Neural progenitor cell (in vitro differentiated cells): ENCODE measurements around the gene ADGRF5. TPM values are rescaled to one million over a fixed set of nuclear protein-coding genes. Genes with fewer than 3 reads are reported as not detected.

Source experiments
- DNase-seq: peaks from one replicate; pipeline ENCODE4 v3.0.0-alpha.2; 2016; ENCODE audit warnings: low spot score
- H2AFZ ChIP-seq: fragments of 200-600 bp; sonication (generic); replicated peaks from 2 replicates; pipeline ENCODE4 v1.6.1; 2016; ENCODE audit warnings: antibody characterized with exemption
- H3F3A ChIP-seq: fragments of 200-600 bp; sonication (generic); 2 replicates; pipeline ENCODE4 v1.6.1; 2016; ENCODE audit warnings: antibody characterized with exemption, low read depth
- H3K27ac ChIP-seq: fragments of 200-600 bp; sonication (generic); 2 replicates; pipeline ENCODE4 v1.5.1; 2016; ENCODE audit warnings: mild to moderate bottlenecking
- H3K27me3 ChIP-seq: fragments of 200-600 bp; sonication (generic); 2 replicates; pipeline ENCODE4 v1.6.1; 2016; ENCODE audit warnings: mild to moderate bottlenecking, moderate library complexity
- H3K36me3 ChIP-seq: fragments of 200-600 bp; sonication (generic); 2 replicates; pipeline ENCODE4 v1.5.1; 2016
- H3K4me1 ChIP-seq: fragments of 200-600 bp; sonication (generic); 2 replicates; pipeline ENCODE4 v1.6.1; 2016; ENCODE audit warnings: mixed run types
- H3K4me2 ChIP-seq: fragments of 200-600 bp; sonication (generic); 2 replicates; pipeline ENCODE4 v1.6.1; 2016
- H3K4me3 ChIP-seq: fragments of 200-600 bp; sonication (generic); 2 replicates; pipeline ENCODE4 v1.5.1; 2016
- H3K79me2 ChIP-seq: fragments of 200-600 bp; sonication (generic); 2 replicates; pipeline ENCODE4 v1.6.1; 2016; ENCODE audit warnings: low read depth
- H3K9ac ChIP-seq: fragments of 200-600 bp; sonication (generic); 2 replicates; pipeline ENCODE4 v1.6.1; 2016
- H3K9me3 ChIP-seq: fragments of 200-600 bp; sonication (generic); 2 replicates; pipeline ENCODE4 v1.5.1; 2016; ENCODE audit warnings: low read depth
- H4K20me1 ChIP-seq: fragments of 200-600 bp; sonication (generic); 2 replicates; pipeline ENCODE4 v1.6.1; 2016; ENCODE audit warnings: low read depth
- H3K27ac Mint-ChIP-seq: 3 replicates; pipeline ENCODE4 v1.8.0; 2021; ENCODE audit warnings: mixed read lengths
- H3K27me3 Mint-ChIP-seq: 2 replicates; pipeline ENCODE4 v1.8.0; 2022; ENCODE audit warnings: low read depth, mild to moderate bottlenecking, inconsistent platforms, moderate library complexity, mixed read lengths; ENCODE audit not compliant: insufficient read depth
- H3K36me3 Mint-ChIP-seq: 3 replicates; pipeline ENCODE4 v1.8.0; 2021; ENCODE audit warnings: mixed read lengths
- H3K4me1 Mint-ChIP-seq: 3 replicates; pipeline ENCODE4 v1.8.0; 2021; ENCODE audit warnings: mixed read lengths
- H3K4me3 Mint-ChIP-seq: 3 replicates; pipeline ENCODE4 v1.8.0; 2021; ENCODE audit warnings: mild to moderate bottlenecking, moderate library complexity, mixed read lengths
- H3K9me3 Mint-ChIP-seq: 3 replicates; pipeline ENCODE4 v1.8.0; 2020; ENCODE audit warnings: mixed read lengths
- EZH2 ChIP-seq: fragments of 200-600 bp; sonication (generic); IDR thresholded peaks from 2 replicates; pipeline ENCODE4 v1.6.1; 2017; ENCODE audit warnings: antibody characterized with exemption, mild to moderate bottlenecking, moderate library complexity
- EZH2phosphoT487 ChIP-seq: fragments of 200-600 bp; sonication (generic); IDR thresholded peaks from 2 replicates; pipeline ENCODE4 v1.6.1; 2017; ENCODE audit warnings: antibody characterized with exemption
- total RNA-seq: library from RNA; depleted of rRNA; stranded (reverse); fragments of >200 nt; gene quantifications from 2 replicates; pipeline ENCODE4 v1.2.3, GENCODE V29; 2015; ENCODE audit warnings: low replicate concordance
- TF ChIP-seq, protein P1 (sequence below): fragments of 200-600 bp; sonication (generic); IDR thresholded peaks from 2 replicates; pipeline ENCODE4 v1.5.1; 2017; ENCODE audit warnings: antibody characterized with exemption, mild to moderate bottlenecking

Gene ADGRF5, protein sequence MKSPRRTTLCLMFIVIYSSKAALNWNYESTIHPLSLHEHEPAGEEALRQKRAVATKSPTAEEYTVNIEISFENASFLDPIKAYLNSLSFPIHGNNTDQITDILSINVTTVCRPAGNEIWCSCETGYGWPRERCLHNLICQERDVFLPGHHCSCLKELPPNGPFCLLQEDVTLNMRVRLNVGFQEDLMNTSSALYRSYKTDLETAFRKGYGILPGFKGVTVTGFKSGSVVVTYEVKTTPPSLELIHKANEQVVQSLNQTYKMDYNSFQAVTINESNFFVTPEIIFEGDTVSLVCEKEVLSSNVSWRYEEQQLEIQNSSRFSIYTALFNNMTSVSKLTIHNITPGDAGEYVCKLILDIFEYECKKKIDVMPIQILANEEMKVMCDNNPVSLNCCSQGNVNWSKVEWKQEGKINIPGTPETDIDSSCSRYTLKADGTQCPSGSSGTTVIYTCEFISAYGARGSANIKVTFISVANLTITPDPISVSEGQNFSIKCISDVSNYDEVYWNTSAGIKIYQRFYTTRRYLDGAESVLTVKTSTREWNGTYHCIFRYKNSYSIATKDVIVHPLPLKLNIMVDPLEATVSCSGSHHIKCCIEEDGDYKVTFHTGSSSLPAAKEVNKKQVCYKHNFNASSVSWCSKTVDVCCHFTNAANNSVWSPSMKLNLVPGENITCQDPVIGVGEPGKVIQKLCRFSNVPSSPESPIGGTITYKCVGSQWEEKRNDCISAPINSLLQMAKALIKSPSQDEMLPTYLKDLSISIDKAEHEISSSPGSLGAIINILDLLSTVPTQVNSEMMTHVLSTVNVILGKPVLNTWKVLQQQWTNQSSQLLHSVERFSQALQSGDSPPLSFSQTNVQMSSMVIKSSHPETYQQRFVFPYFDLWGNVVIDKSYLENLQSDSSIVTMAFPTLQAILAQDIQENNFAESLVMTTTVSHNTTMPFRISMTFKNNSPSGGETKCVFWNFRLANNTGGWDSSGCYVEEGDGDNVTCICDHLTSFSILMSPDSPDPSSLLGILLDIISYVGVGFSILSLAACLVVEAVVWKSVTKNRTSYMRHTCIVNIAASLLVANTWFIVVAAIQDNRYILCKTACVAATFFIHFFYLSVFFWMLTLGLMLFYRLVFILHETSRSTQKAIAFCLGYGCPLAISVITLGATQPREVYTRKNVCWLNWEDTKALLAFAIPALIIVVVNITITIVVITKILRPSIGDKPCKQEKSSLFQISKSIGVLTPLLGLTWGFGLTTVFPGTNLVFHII (N-terminal part only)
- total RNA-seq, result not detected in 2 replicates

DNA sequence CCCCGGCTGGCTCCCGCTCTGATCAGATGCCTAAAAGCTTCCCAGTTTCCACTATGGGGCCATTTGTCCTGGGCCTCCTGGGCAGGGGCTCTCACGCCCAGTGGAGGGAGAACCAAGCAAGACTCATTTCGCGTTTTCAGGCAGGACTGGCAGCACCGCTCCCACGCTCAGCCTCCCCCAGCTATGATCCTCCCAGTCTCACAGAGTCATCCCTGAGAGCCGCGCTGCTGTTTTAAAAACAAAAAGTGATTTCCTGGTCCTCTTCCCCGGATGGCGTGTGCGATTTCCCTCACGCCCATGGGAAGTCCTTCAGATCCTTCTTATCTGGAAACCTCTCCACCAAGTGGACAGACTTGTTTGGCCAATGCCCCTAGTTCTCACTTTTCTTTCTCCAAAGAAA lies at the start of gene ADGRF5:
Gene ADGRF5, minus strand, starts transcription at position 208 of the 400 bp plus-strand sequence. CDS start 15,176 bp downstream, outside the sequence.
- Histone ChIP-seq H3F3A (no peaks in the 10 kb centered on the region), H2AFZ (peak within 1 kb of the TSS; percentile 27)

DNA sequence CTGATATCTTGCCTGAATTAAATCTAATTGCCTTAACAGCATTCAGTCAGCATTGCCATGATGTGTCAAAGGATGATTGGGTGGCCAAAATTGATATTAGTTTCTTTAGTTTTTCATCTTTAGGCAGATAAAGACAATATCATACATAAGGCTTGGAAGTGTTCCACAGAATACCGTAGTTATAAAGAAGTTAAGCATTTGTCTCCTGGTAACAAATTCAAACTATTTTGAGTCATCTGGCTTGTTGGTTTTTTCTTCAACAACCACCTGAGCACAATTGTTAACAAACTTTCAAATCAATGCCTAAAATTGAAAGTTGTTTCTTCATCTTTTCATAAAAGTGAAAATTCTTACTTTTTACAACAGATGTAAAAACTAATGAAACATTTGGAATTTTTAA lies 47.5 kb upstream of the ADGRF5 start:
- Histone ChIP-seq H3K27ac (no peak overlapping the region), H3K4me1 (no peaks in the 10 kb centered on the region), H3K79me2 (no peaks in the 10 kb centered on the region), H3K9ac (no peak overlapping the region), H3K4me2 (no peak overlapping the region), H3K27me3 (no peaks in the 10 kb centered on the region), H4K20me1 (no peaks in the 10 kb centered on the region), H3K9me3 (no peaks in the 10 kb centered on the region), H2AFZ (no peak overlapping the region), H3K4me3 (no peak overlapping the region), H3K36me3 (no peaks in the 10 kb centered on the region), H3F3A (no peaks in the 10 kb centered on the region)
- no peak for DNase-seq
- H3K4me3 Mint-ChIP-seq, result no peak overlapping the region
- H3K27me3 Mint-ChIP-seq, result peaks cover 2% of the 10 kb centered on the region
- TF ChIP-seq, protein P1, sequence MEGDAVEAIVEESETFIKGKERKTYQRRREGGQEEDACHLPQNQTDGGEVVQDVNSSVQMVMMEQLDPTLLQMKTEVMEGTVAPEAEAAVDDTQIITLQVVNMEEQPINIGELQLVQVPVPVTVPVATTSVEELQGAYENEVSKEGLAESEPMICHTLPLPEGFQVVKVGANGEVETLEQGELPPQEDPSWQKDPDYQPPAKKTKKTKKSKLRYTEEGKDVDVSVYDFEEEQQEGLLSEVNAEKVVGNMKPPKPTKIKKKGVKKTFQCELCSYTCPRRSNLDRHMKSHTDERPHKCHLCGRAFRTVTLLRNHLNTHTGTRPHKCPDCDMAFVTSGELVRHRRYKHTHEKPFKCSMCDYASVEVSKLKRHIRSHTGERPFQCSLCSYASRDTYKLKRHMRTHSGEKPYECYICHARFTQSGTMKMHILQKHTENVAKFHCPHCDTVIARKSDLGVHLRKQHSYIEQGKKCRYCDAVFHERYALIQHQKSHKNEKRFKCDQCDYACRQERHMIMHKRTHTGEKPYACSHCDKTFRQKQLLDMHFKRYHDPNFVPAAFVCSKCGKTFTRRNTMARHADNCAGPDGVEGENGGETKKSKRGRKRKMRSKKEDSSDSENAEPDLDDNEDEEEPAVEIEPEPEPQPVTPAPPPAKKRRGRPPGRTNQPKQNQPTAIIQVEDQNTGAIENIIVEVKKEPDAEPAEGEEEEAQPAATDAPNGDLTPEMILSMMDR, result no peak
- TF ChIP-seq EZH2phosphoT487, result no peak
- TF ChIP-seq EZH2, result no peak
- H3K4me1 Mint-ChIP-seq, result no peaks in the 10 kb centered on the region
- no peaks in the 10 kb centered on the region for H3K36me3 Mint-ChIP-seq
- H3K27ac Mint-ChIP-seq, result no peak overlapping the region
- no peaks in the 10 kb centered on the region for H3K9me3 Mint-ChIP-seq

More for the DNA sequence above, at the start of gene ADGRF5:
- H3K27ac ChIP-seq, result no peak within 1 kb of the TSS
- H3K4me3 ChIP-seq, result no peak within 1 kb of the TSS
- no peaks in the 10 kb centered on the region for H3K9me3 ChIP-seq
- no peaks in the 10 kb centered on the region for H3K27me3 ChIP-seq
- TF ChIP-seq, protein P1, result no peak
- TF ChIP-seq EZH2, result no peak
- no peaks in the 10 kb centered on the region for H3K36me3 ChIP-seq
- Mint-ChIP-seq H3K9me3 (no peaks in the 10 kb centered on the region), H3K27ac (no peak within 1 kb of the TSS), H3K4me1 (no peaks in the 10 kb centered on the region), H3K36me3 (no peaks in the 10 kb centered on the region), H3K27me3 (no peaks in the 10 kb centered on the region), H3K4me3 (no peak within 1 kb of the TSS)
- no peak within 1 kb of the TSS for H3K4me2 ChIP-seq
- no peaks in the 10 kb centered on the region for H4K20me1 ChIP-seq
- DNase-seq, result no peak
- H3K9ac ChIP-seq, result no peak within 1 kb of the TSS
- H3K4me1 ChIP-seq, result no peaks in the 10 kb centered on the region
- H3K79me2 ChIP-seq, result no peaks in the 10 kb centered on the region

DNA sequence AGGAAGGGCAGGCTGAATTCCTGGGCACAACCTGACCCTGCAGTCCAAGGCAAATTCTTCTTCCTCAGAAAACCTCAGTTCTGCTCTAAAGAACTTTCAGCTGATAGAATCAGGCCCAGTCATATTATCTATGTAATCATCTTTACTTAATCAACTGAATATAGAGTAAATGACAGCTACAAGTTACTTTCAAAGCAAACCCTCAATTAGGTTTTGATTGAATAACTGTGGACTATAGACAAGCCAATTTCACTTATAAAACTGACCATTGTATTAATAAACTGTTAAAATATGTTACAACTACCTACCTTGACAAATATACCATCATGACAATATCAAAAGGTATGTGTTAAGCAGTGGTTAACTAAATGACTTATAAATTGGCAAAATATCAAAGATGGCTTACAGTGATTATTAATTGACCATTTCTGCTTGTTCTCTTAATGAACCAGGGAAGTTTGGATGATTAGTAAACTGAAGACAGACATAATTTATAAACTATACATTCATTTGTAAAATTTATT lies 46.1 kb upstream of the ADGRF5 start:
- Mint-ChIP-seq H3K36me3 (no peaks in the 10 kb centered on the region), H3K4me1 (no peaks in the 10 kb centered on the region), H3K27me3 (peaks cover 2% of the 10 kb centered on the region), H3K27ac (no peak overlapping the region), H3K4me3 (no peak overlapping the region), H3K9me3 (no peaks in the 10 kb centered on the region)
- no peaks in the 10 kb centered on the region for H3K79me2 ChIP-seq
- H3K4me3 ChIP-seq, result no peak overlapping the region
- H3F3A ChIP-seq, result no peaks in the 10 kb centered on the region
- TF ChIP-seq EZH2phosphoT487, result no peak
- TF ChIP-seq, protein P1, result no peak
- no peak for TF ChIP-seq EZH2
- H3K9ac ChIP-seq, result no peak overlapping the region
- H3K4me2 ChIP-seq, result no peak overlapping the region
- no peak overlapping the region for H2AFZ ChIP-seq
- no peak for DNase-seq
- H3K27ac ChIP-seq, result no peak overlapping the region
- no peaks in the 10 kb centered on the region for H3K4me1 ChIP-seq
- no peaks in the 10 kb centered on the region for H3K27me3 ChIP-seq
- H3K36me3 ChIP-seq, result no peaks in the 10 kb centered on the region
- no peaks in the 10 kb centered on the region for H4K20me1 ChIP-seq
- H3K9me3 ChIP-seq, result no peaks in the 10 kb centered on the region
